ENCODE measurements around the gene MAP3K7. TPM values are rescaled to one million over a fixed set of nuclear protein-coding genes. Genes with fewer than 3 reads are reported as not detected.

Gene MAP3K7
- total RNA-seq, 3 donors from 2014 or later (not counting 1 experiment from before 2014, with no cell fraction given): 17.5 to 30.2 (median 27.5) TPM

- Histone ChIP-seq H3K36me3 (ENCODE audit: control insufficient read depth, insufficient read depth, low read length) (no peaks in the 10 kb centered on the region), H3K4me1 (ENCODE audit: control insufficient read depth, insufficient read depth, low read length) (no peaks in the 10 kb centered on the region), H3K9me3 (ENCODE audit: control insufficient read depth, insufficient read depth, low read length) (no peaks in the 10 kb centered on the region), H3K27ac (ENCODE audit: low read length) (no peak overlapping the region), H3K27me3 (ENCODE audit: control insufficient read depth, insufficient read depth, low read length) (no peaks in the 10 kb centered on the region), H3K4me3 (ENCODE audit: low read length) (no peak overlapping the region)
- H3K27ac Mint-ChIP-seq: no peak overlapping the region
- no peaks in the 10 kb centered on the region for H3K4me1 Mint-ChIP-seq
- H3K27me3 Mint-ChIP-seq (ENCODE audit: low read depth in 2 of 2): peaks cover 22 to 55% of the 10 kb centered on the region in 2 donors
- no peaks in the 10 kb centered on the region for H3K9me3 Mint-ChIP-seq
- DNase-seq (no peak), ATAC-seq (no peak)
- no peaks in the 10 kb centered on the region for H3K36me3 Mint-ChIP-seq
- H3K4me3 Mint-ChIP-seq: no peak overlapping the region
- WGBS (ENCODE audit: insufficient coverage): 63% methylated on average over 2 of the region's 2 CpGs
- no peak for TF ChIP-seq CTCF (IDR thresholded peaks at IDR 0.05)
- intact Hi-C loops (cut with micrococcal nuclease): no loop called here
These were observed 93.5 kb downstream of the MAP3K7 start for GRCh38 chr6:90493332-90493731.

DNA sequence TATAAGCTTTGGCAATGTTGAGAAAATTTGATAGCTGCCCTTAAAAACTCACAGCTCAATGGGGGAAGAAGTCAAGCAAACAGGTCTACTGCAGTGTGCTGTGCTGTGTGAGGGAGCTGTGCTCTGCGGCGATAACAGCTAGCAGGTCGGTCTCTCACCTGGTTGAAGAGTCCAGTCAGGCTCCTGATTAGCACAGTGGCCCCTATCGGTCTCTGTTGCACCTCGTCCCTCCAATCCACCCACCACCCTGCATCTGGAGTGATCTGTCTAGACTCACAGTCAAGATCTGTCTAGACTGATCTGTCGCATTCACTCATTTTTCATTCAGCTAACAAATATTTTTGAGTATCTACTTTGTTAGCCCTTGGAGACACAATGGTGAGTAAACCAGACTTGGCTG, 94.1 kb downstream of the MAP3K7 start:
- Histone ChIP-seq H3K27me3 (ENCODE audit: control insufficient read depth, insufficient read depth, low read length) (no peaks in the 10 kb centered on the region), H3K9me3 (ENCODE audit: control insufficient read depth, insufficient read depth, low read length) (no peaks in the 10 kb centered on the region), H3K4me3 (ENCODE audit: low read length) (no peak overlapping the region), H3K4me1 (ENCODE audit: control insufficient read depth, insufficient read depth, low read length) (no peaks in the 10 kb centered on the region), H3K36me3 (ENCODE audit: control insufficient read depth, insufficient read depth, low read length) (no peaks in the 10 kb centered on the region), H3K27ac (ENCODE audit: low read length) (no peak overlapping the region)
- no peak for TF ChIP-seq CTCF (IDR thresholded peaks at IDR 0.05)
- H3K36me3 Mint-ChIP-seq: no peaks in the 10 kb centered on the region
- 93% methylated on average over 6 of the region's 6 CpGs for WGBS (ENCODE audit: insufficient coverage)
- intact Hi-C loops (cut with micrococcal nuclease): no loop called here
- no peak for ATAC-seq
- H3K27ac Mint-ChIP-seq: no peak overlapping the region
- peaks cover 22 to 53% of the 10 kb centered on the region in 2 donors for H3K27me3 Mint-ChIP-seq (ENCODE audit: low read depth in 2 of 2)
- H3K9me3 Mint-ChIP-seq: no peaks in the 10 kb centered on the region
- H3K4me3 Mint-ChIP-seq: no peak overlapping the region
- no peak for DNase-seq
- H3K4me1 Mint-ChIP-seq: no peaks in the 10 kb centered on the region

DNA sequence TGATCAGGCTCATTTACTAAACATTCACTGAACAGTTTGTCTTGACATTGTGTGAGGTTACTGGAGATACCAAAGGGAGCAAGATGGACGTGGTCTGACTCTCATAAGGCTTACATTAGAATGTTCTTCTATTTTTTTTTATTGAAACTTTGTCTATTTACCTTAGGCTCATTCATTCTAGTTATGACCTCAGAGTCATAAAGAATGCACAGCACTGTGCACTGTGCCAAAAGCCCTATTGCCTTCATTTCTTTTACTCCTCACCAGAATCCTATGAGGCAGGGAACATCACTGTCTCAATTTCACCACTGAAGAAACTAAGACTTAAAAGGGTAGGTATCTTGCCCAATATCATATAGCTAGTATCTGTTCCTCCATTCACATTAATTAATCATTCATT, 94.5 kb downstream of the MAP3K7 start:
- Histone ChIP-seq H3K36me3 (ENCODE audit: control insufficient read depth, insufficient read depth, low read length) (no peaks in the 10 kb centered on the region), H3K4me1 (ENCODE audit: control insufficient read depth, insufficient read depth, low read length) (no peaks in the 10 kb centered on the region), H3K27me3 (ENCODE audit: control insufficient read depth, insufficient read depth, low read length) (no peaks in the 10 kb centered on the region), H3K9me3 (ENCODE audit: control insufficient read depth, insufficient read depth, low read length) (no peaks in the 10 kb centered on the region), H3K27ac (ENCODE audit: low read length) (no peak overlapping the region), H3K4me3 (ENCODE audit: low read length) (no peak overlapping the region)
- Mint-ChIP-seq H3K27me3 (ENCODE audit: low read depth in 2 of 2) (peaks cover 22 to 49% of the 10 kb centered on the region in 2 donors), H3K4me1 (no peaks in the 10 kb centered on the region), H3K27ac (no peak overlapping the region), H3K4me3 (no peak overlapping the region), H3K9me3 (no peaks in the 10 kb centered on the region), H3K36me3 (no peaks in the 10 kb centered on the region)
- intact Hi-C loops (cut with micrococcal nuclease): no loop called here
- WGBS (ENCODE audit: insufficient coverage): 83% methylated on average over 1 of the region's 1 CpG
- DNase-seq: no peak
- ATAC-seq: no peak
- TF ChIP-seq CTCF (IDR thresholded peaks at IDR 0.05): no peak

DNA sequence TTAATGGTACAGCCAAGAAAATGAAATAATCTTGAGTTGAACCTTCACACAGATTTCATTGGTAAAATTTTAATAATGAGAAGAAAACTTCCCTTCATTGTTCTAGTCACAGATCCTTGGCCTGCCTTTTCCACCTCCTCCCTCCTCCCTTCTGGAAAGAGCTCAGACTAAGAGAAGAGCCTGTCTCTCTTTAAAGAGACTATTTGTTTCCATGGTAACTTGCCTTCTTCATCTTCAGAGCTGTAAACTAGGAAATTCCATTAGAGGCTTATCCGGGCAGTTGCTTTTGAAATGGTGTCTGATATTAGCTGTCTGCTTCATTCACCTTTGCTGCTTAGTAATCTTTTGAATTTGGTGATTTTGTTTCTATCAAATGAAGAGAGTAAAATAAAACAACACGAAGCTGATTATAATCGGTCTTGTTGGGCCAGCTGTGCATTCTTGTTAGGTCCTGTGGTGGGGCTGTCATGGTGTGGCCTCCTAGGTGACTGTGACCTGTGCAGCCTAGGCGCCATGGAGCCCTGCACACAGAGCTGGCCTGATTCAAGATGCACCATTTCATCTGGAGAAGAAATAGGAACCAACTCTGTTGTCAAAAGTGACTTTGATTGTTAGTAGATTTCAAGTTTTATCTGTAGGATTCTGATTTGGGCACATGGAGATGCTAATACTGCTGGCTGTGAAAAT, 96.7 kb downstream of the MAP3K7 start:
- DNase-seq (no peak), ATAC-seq (no peak)
- no peak overlapping the region for H3K4me3 ChIP-seq (ENCODE audit: low read length)
- Mint-ChIP-seq H3K27ac (no peak overlapping the region), H3K9me3 (no peaks in the 10 kb centered on the region), H3K4me3 (no peak overlapping the region), H3K4me1 (no peaks in the 10 kb centered on the region), H3K27me3 (ENCODE audit: low read depth in 2 of 2) (peaks cover 12 to 46% of the 10 kb centered on the region in 2 donors), H3K36me3 (no peaks in the 10 kb centered on the region)
- no peak for TF ChIP-seq CTCF (IDR thresholded peaks at IDR 0.05)
- WGBS (ENCODE audit: insufficient coverage): 92% methylated on average over 4 of the region's 4 CpGs
- no peaks in the 10 kb centered on the region for H3K36me3 ChIP-seq (ENCODE audit: control insufficient read depth, insufficient read depth, low read length)
- intact Hi-C loops (cut with micrococcal nuclease): no loop called here
- no peaks in the 10 kb centered on the region for H3K9me3 ChIP-seq (ENCODE audit: control insufficient read depth, insufficient read depth, low read length)
- H3K4me1 ChIP-seq (ENCODE audit: control insufficient read depth, insufficient read depth, low read length): no peaks in the 10 kb centered on the region
- no peak overlapping the region for H3K27ac ChIP-seq (ENCODE audit: low read length)
- no peaks in the 10 kb centered on the region for H3K27me3 ChIP-seq (ENCODE audit: control insufficient read depth, insufficient read depth, low read length)
